Esophagus squamous epithelium (tissue), 5 donors: ENCODE measurements around the gene SIGMAR1. TPM values are rescaled to one million over a fixed set of nuclear protein-coding genes. Genes with fewer than 3 reads are reported as not detected.

Source experiments
- DNase-seq: peaks from one replicate; lab custom pipeline; 2025; lab: John Stamatoyannopoulos, UW
- H3K27ac ChIP-seq, 4 donors: fragments of 200-600 bp; sonication (generic); one replicate each; pipeline ENCODE4 v1.5.1; 2016 to 2019; ENCODE audit warnings: mild to moderate bottlenecking in 1 of 4
- H3K27me3 ChIP-seq, 4 donors: fragments of 200-600 bp; sonication (generic); 1 replicate in 3 of 4; 2 replicates in 1 of 4; pipeline versions ENCODE4 v1.5.1 to v1.6.0; 2017 to 2021; ENCODE audit warnings: antibody characterized with exemption in 1 of 4
- H3K36me3 ChIP-seq, 3 donors: fragments of 200-600 bp; sonication (generic); one replicate each; pipeline ENCODE4 v1.5.1; 2016 to 2019
- H3K4me1 ChIP-seq, 3 donors: fragments of 200-600 bp; sonication (generic); one replicate each; pipeline ENCODE4 v1.5.1; 2017 to 2019
- H3K4me3 ChIP-seq, 4 donors: fragments of 200-600 bp; sonication (generic); 1 replicate in 3 of 4; 2 replicates in 1 of 4; pipeline ENCODE4 v1.5.1; 2016 to 2019; ENCODE audit warnings: mild to moderate bottlenecking in 2 of 4, moderate library complexity in 1 of 4
- H3K9me3 ChIP-seq, 3 donors: fragments of 200-600 bp; sonication (generic); one replicate each; pipeline ENCODE4 v1.5.1; 2016 to 2019
- CTCF ChIP-seq, 6 experiments: fragments of 450-650 bp in 4 of 6; fragments of 200-600 bp in 2 of 6; sonication (generic) in 2 of 6; IDR thresholded peaks; one replicate each; pipeline ENCODE4 v1.5.1; 2016 to 2019; ENCODE audit warnings: antibody characterized with exemption in 6 of 6, mild to moderate bottlenecking in 4 of 6, moderate library complexity in 4 of 6
- POLR2A ChIP-seq, 4 donors: fragments of 450-650 bp; IDR thresholded peaks; one replicate each; pipeline ENCODE4 v1.6.1; 2017; ENCODE audit warnings: antibody characterized with exemption in 4 of 4, mild to moderate bottlenecking in 4 of 4, moderate library complexity in 3 of 4
- WGBS, 2 donors: methylation state at CpG; one replicate each; pipeline ENCODE4 v1.1.5; 2018; 5-methylcytosine and 5-hydroxymethylcytosine counted together
- intact Hi-C: fragments of 100-400 bp; cut with DNase I; formaldehyde crosslinking; loops from one replicate; pipeline ENCODE4 v1.15.0; 2022
- total RNA-seq, 4 donors: library from RNA; depleted of rRNA; stranded (reverse); fragments of >200 nt; gene quantifications; one replicate each; pipeline ENCODE4 v1.1.0, GENCODE V29; 2016
- donor health status: DM: yes; HTN: yes; CAD: no.

Gene SIGMAR1
- 100 to 1,000 TPM in 1 of 4 donors, 10 to 100 TPM in 3; 77.4 to 112 (median 88.7) TPM for total RNA-seq

- no peaks in the 10 kb centered on the region for H3K9me3 ChIP-seq
- peak; percentile 64 for DNase-seq
- no peaks in the 10 kb centered on the region for H3K27me3 ChIP-seq
- peaks cover 0 to 14% (median 0%) of the 10 kb centered on the region in 3 donors for H3K36me3 ChIP-seq
- TF ChIP-seq POLR2A (IDR thresholded peaks at IDR 0.05) (peak in 3 of 4 donors; percentile 8 to 89 (median 73)), CTCF (IDR thresholded peaks at IDR 0.05) (peak in 1 of 6 experiments; percentile 9)
- peaks cover 15 to 47% (median 24%) of the 10 kb centered on the region in 3 donors for H3K4me1 ChIP-seq
- intact Hi-C loops, result no loop called here
- 0% methylated on average over 2 of the region's 74 CpGs; no CpG with 5 or more reads in 1 of the 2 donors for WGBS, 2 donors
- H3K4me3 ChIP-seq, result peak within 1 kb of the TSS; percentile 54 to 84 (median 73)
- peak within 1 kb of the TSS; percentile 87 to 95 (median 90) for H3K27ac ChIP-seq
Observed at GRCh38 chr9:34637356-34638137, at the start of gene SIGMAR1. SIGMAR1 (minus strand) TSS chr9:34637787; CDS start chr9:34637697, 90 bp downstream.

DNA sequence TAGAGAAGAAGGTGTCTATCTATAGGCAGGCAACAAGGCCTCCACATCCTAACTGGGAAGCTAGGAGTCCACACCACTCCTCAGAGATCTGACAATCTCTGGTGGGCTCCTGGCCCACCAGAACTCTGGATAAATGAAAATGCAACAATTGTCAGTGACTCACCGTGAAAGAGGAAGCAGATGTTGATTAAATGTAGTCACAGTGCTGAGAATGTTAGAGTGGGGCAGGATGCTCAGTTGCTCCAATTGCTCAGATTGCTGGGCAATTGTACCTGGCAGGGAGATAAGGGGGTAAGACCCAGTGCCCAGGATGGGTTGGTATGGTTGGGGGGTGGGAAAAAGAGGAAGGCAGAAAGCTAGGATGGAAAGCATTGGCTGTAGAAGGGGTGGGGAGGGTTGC is 49.1 kb upstream of the SIGMAR1 start:
- Histone ChIP-seq H3K4me1 (peaks cover 0 to 62% (median 5%) of the 10 kb centered on the region in 3 donors), H3K27ac (peak overlapping the region in 1 of 4 donors; percentile 55), H3K27me3 (no peaks in the 10 kb centered on the region), H3K9me3 (no peaks in the 10 kb centered on the region), H3K4me3 (no peak overlapping the region), H3K36me3 (no peaks in the 10 kb centered on the region)
- intact Hi-C loops, result no loop called here
- TF ChIP-seq POLR2A (IDR thresholded peaks at IDR 0.05), result no peak
- TF ChIP-seq CTCF (IDR thresholded peaks at IDR 0.05), result no peak
- DNase-seq, result no peak
- 40 to 50% methylated on average over 1 of the region's 1 CpG for WGBS, 2 donors

DNA sequence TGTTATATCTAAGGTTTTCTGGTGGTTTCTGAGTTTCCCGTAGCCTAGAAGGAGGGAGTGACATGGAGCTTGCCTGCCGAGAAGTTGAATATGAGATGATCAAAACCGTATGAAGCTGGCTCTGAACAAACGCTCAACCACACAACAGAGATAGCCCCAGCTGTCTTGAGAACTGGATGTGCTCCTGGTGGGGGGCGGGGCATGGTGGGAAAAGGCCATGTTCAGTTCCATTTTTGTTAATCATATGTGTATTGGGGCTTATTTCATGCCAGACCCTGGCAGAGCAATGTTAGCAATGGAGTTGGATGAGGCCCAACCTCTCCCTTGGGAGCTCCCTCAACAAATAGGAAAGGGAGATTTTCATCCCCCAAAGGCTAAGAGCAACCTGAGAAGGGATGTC is 48.6 kb upstream of the SIGMAR1 start:
- Histone ChIP-seq H3K4me1 (peaks cover 0 to 57% (median 5%) of the 10 kb centered on the region in 3 donors), H3K27ac (peak overlapping the region in 2 of 4 donors; percentile 29 to 55), H3K4me3 (no peak overlapping the region), H3K27me3 (no peaks in the 10 kb centered on the region), H3K9me3 (no peaks in the 10 kb centered on the region), H3K36me3 (no peaks in the 10 kb centered on the region)
- TF ChIP-seq POLR2A (IDR thresholded peaks at IDR 0.05), result no peak
- no peak for TF ChIP-seq CTCF (IDR thresholded peaks at IDR 0.05)
- intact Hi-C loops, result no loop called here
- 57 to 77% methylated on average over 5 of the region's 5 CpGs for WGBS, 2 donors
- DNase-seq, result no peak

DNA sequence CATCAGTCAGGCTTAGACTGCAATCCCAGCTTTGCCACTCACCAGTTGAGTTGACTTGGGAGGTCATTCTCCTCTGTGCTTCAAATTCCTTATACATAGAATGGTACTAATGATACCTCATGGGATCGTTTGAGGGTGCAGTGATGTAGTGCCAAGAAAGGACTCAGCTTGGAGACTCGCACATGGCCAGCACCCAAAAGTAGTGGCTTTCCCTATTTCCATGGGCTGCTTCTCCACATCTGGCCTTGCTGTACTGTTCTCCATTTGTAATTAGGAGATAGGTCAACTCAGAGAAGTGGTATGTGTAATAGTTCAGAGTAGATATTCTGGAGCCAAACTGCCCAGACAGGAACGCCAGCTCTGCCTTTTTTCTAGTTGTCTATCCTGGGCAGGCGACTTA is 48.0 kb upstream of the SIGMAR1 start:
- no peak for TF ChIP-seq POLR2A (IDR thresholded peaks at IDR 0.05)
- TF ChIP-seq CTCF (IDR thresholded peaks at IDR 0.05), result no peak
- H3K27ac ChIP-seq, result peak overlapping the region in 2 of 4 donors; percentile 29 to 55
- intact Hi-C loops, result no loop called here
- no peak overlapping the region for H3K4me3 ChIP-seq
- no peaks in the 10 kb centered on the region for H3K27me3 ChIP-seq
- no peaks in the 10 kb centered on the region for H3K9me3 ChIP-seq
- DNase-seq, result no peak
- no peaks in the 10 kb centered on the region for H3K36me3 ChIP-seq
- H3K4me1 ChIP-seq, result peaks cover 0 to 50% (median under 1%) of the 10 kb centered on the region in 3 donors
- 71 to 100% methylated on average over 1 to 4 of the region's 4 CpGs for WGBS, 2 donors

- H3K4me3 ChIP-seq, result no peak overlapping the region
- TF ChIP-seq CTCF (IDR thresholded peaks at IDR 0.05) (no peak), POLR2A (IDR thresholded peaks at IDR 0.05) (no peak)
- peaks cover 0 to 45% (median 0%) of the 10 kb centered on the region in 3 donors for H3K4me1 ChIP-seq
- no peaks in the 10 kb centered on the region for H3K27me3 ChIP-seq
- intact Hi-C loops, result no loop called here
- no peaks in the 10 kb centered on the region for H3K36me3 ChIP-seq
- no peaks in the 10 kb centered on the region for H3K9me3 ChIP-seq
- no peak for DNase-seq
- 90 to 91% methylated on average over 4 of the region's 4 CpGs for WGBS, 2 donors
- peak overlapping the region in 1 of 4 donors; percentile 55 for H3K27ac ChIP-seq
Observed at GRCh38 chr9:34684816-34685215, 47.2 kb upstream of the SIGMAR1 start.
